Activated CD8-positive, alpha-beta T cell treated with anti-CD3 and anti-CD28 coated beads, Interleukin-2, amount 10 ng/mL, durations not matched to agents 7 days and 5 days (primary cell): ENCODE data around the gene WBP1L. TPM values are rescaled to one million over a fixed set of nuclear protein-coding genes. Genes with fewer than 3 reads are reported as not detected.

Experiments used
- ATAC-seq: fragments of 150-1000 bp; cut with Tn5 transposase; one replicate; pipeline ENCODE4 v1.10.0; 2021; ENCODE audit warnings: moderate library complexity
- CTCF ChIA-PET: fragments of 350-600 bp; sonication (Branson Sonifier 250); formaldehyde crosslinking; loops from one replicate; lab custom pipeline; 2021; ENCODE audit warnings: antibody characterized with exemption; lab: Charles Lee
- POLR2A ChIA-PET: fragments of 350-600 bp; sonication (Branson Sonifier 250); formaldehyde crosslinking; loops from one replicate; lab custom pipeline; 2021; ENCODE audit warnings: antibody characterized with exemption; lab: Charles Lee
- DNase-seq: peaks from one replicate; pipeline ENCODE4 v3.0.0-alpha.2; 2020
- H3K27ac Mint-ChIP-seq: one replicate; pipeline ENCODE4 v1.8.0; 2021; ENCODE audit warnings: mild to moderate bottlenecking, mixed read lengths
- H3K27me3 Mint-ChIP-seq: one replicate; pipeline ENCODE4 v1.8.0; 2021; ENCODE audit warnings: low read depth, mixed read lengths
- H3K36me3 Mint-ChIP-seq: one replicate; pipeline ENCODE4 v1.8.0; 2021; ENCODE audit warnings: low read depth, mixed read lengths
- H3K4me1 Mint-ChIP-seq: one replicate; pipeline ENCODE4 v1.8.0; 2021; ENCODE audit warnings: low read depth, mixed read lengths
- H3K4me3 Mint-ChIP-seq: one replicate; pipeline ENCODE4 v1.8.0; 2021; ENCODE audit warnings: mild to moderate bottlenecking, mixed read lengths
- H3K9me3 Mint-ChIP-seq: one replicate; pipeline ENCODE4 v1.8.0; 2022; ENCODE audit warnings: mixed read lengths; ENCODE audit not compliant: insufficient read depth
- total RNA-seq, 2 experiments: library from RNA; stranded (reverse); gene quantifications; one replicate each; pipeline ENCODE4 v1.2.3, GENCODE V29; 2021

The WBP1L gene
- total RNA-seq, 2 experiments from 2014 or later, result 25.7 to 25.9 TPM

- ATAC-seq (no peak), DNase-seq (no peak)
- peaks cover 23% of the 10 kb centered on the region for H3K4me1 Mint-ChIP-seq
- no peaks in the 10 kb centered on the region for H3K27me3 Mint-ChIP-seq
- ChIA-PET CTCF (no interaction called here), POLR2A (interaction anchor here (1.1 kb wide), 1 partner anchor 16 kb away, joined by 3 read pairs; the partner anchor contains the start of gene WBP1L)
- no peak overlapping the region for H3K4me3 Mint-ChIP-seq
- peaks cover 32% of the 10 kb centered on the region for H3K36me3 Mint-ChIP-seq
- H3K27ac Mint-ChIP-seq, result no peak overlapping the region
- no peaks in the 10 kb centered on the region for H3K9me3 Mint-ChIP-seq
These were observed 15.9 kb downstream of the WBP1L start for GRCh38 chr10:102759497-102760210.

- CTCF ChIA-PET, result no interaction called here
- no peak overlapping the region for H3K27ac Mint-ChIP-seq
- ATAC-seq, result no peak
These were observed 18.2 kb downstream of the WBP1L start for GRCh38 chr10:102761981-102762380.

GRCh38 chr10:102762401-102763015 is 18.8 kb downstream of the WBP1L start:
- Mint-ChIP-seq H3K36me3 (peaks cover 37% of the 10 kb centered on the region), H3K27ac (no peak overlapping the region), H3K4me3 (no peak overlapping the region), H3K9me3 (no peaks in the 10 kb centered on the region), H3K27me3 (no peaks in the 10 kb centered on the region), H3K4me1 (peaks cover 23% of the 10 kb centered on the region)
- ATAC-seq, result no peak
- no peak for DNase-seq
- POLR2A ChIA-PET, result no interaction called here
- CTCF ChIA-PET, result no interaction called here

More at GRCh38 chr10:102761981-102762380, 18.2 kb downstream of the WBP1L start:
- Mint-ChIP-seq H3K27me3 (no peaks in the 10 kb centered on the region), H3K4me1 (peaks cover 23% of the 10 kb centered on the region), H3K4me3 (no peak overlapping the region), H3K9me3 (no peaks in the 10 kb centered on the region), H3K36me3 (peaks cover 39% of the 10 kb centered on the region)
- POLR2A ChIA-PET, result interaction anchor here (0.6 kb wide), 1 partner anchor 16 kb away, joined by 3 read pairs; no protein-coding TSS in a partner anchor
- no peak for DNase-seq

- Mint-ChIP-seq H3K36me3 (peaks cover 37% of the 10 kb centered on the region), H3K9me3 (no peaks in the 10 kb centered on the region), H3K4me1 (peaks cover 26% of the 10 kb centered on the region), H3K27me3 (no peaks in the 10 kb centered on the region), H3K27ac (no peak overlapping the region), H3K4me3 (no peak overlapping the region)
- no peak for DNase-seq
- POLR2A ChIA-PET, result no interaction called here
- ATAC-seq, result no peak
- CTCF ChIA-PET, result interaction anchor here (1.0 to 1.4 kb wide), 2 partner anchors 9 to 138 kb away, joined by 4 to 5 read pairs; no protein-coding TSS in a partner anchor
These were observed 19.4 kb downstream of the WBP1L start for GRCh38 chr10:102763037-102763607.

GRCh38 chr10:102764470-102765161 is 20.9 kb downstream of the WBP1L start:
- DNase-seq (no peak), ATAC-seq (no peak)
- POLR2A ChIA-PET, result interaction anchor here (0.6 kb wide), 1 partner anchor 66 kb away, joined by 3 read pairs; no protein-coding TSS in a partner anchor
- H3K4me3 Mint-ChIP-seq, result no peak overlapping the region
- H3K4me1 Mint-ChIP-seq, result peaks cover 20% of the 10 kb centered on the region
- H3K36me3 Mint-ChIP-seq, result peaks cover 34% of the 10 kb centered on the region
- no peak overlapping the region for H3K27ac Mint-ChIP-seq
- H3K27me3 Mint-ChIP-seq, result no peaks in the 10 kb centered on the region
- CTCF ChIA-PET, result interaction anchor here (1.1 to 1.9 kb wide), 6 partner anchors 11 to 137 kb away, joined by 3 to 7 read pairs (median 4); no protein-coding TSS in a partner anchor
- H3K9me3 Mint-ChIP-seq, result no peaks in the 10 kb centered on the region

GRCh38 chr10:102765336-102765735 is 21.6 kb downstream of the WBP1L start:
- Mint-ChIP-seq H3K27ac (no peak overlapping the region), H3K27me3 (no peaks in the 10 kb centered on the region), H3K36me3 (peaks cover 30% of the 10 kb centered on the region), H3K9me3 (no peaks in the 10 kb centered on the region), H3K4me1 (peaks cover 27% of the 10 kb centered on the region), H3K4me3 (no peak overlapping the region)
- ATAC-seq (no peak), DNase-seq (no peak)
- POLR2A ChIA-PET, result no interaction called here
- CTCF ChIA-PET, result interaction anchor here (1.1 to 1.9 kb wide), 2 partner anchors 12 to 82 kb away, joined by 3 to 7 read pairs; no protein-coding TSS in a partner anchor

- Mint-ChIP-seq H3K4me1 (peaks cover 32% of the 10 kb centered on the region), H3K9me3 (no peaks in the 10 kb centered on the region), H3K27ac (no peak overlapping the region), H3K4me3 (no peak overlapping the region), H3K27me3 (no peaks in the 10 kb centered on the region), H3K36me3 (peaks cover 24% of the 10 kb centered on the region)
- no peak for ATAC-seq
- ChIA-PET CTCF (interaction anchor here (0.9 to 1.0 kb wide), 2 partner anchors 12 to 14 kb away, joined by 3 to 4 read pairs; no protein-coding TSS in a partner anchor), POLR2A (no interaction called here)
- no peak for DNase-seq
These were observed 23.8 kb downstream of the WBP1L start for GRCh38 chr10:102767428-102768160.

GRCh38 chr10:102769375-102770107 is 25.8 kb downstream of the WBP1L start:
- no peak overlapping the region for H3K4me3 Mint-ChIP-seq
- no peaks in the 10 kb centered on the region for H3K27me3 Mint-ChIP-seq
- POLR2A ChIA-PET, result no interaction called here
- no peaks in the 10 kb centered on the region for H3K9me3 Mint-ChIP-seq
- ATAC-seq (no peak), DNase-seq (no peak)
- peaks cover 50% of the 10 kb centered on the region for H3K4me1 Mint-ChIP-seq
- CTCF ChIA-PET, result interaction anchor here (0.9 kb wide), 1 partner anchor 16 kb away, joined by 3 read pairs; no protein-coding TSS in a partner anchor
- H3K36me3 Mint-ChIP-seq, result peaks cover 15% of the 10 kb centered on the region
- H3K27ac Mint-ChIP-seq, result no peak overlapping the region

- Mint-ChIP-seq H3K4me3 (no peak overlapping the region), H3K27me3 (no peaks in the 10 kb centered on the region), H3K36me3 (peaks cover 14% of the 10 kb centered on the region), H3K9me3 (no peaks in the 10 kb centered on the region), H3K4me1 (peaks cover 53% of the 10 kb centered on the region), H3K27ac (no peak overlapping the region)
- POLR2A ChIA-PET, result no interaction called here
- CTCF ChIA-PET, result interaction anchor here (0.9 kb wide), 1 partner anchor 16 kb away, joined by 3 read pairs; no protein-coding TSS in a partner anchor
- no peak for DNase-seq
- ATAC-seq, result no peak
These were observed 26.3 kb downstream of the WBP1L start for GRCh38 chr10:102770108-102770482.

GRCh38 chr10:102770792-102771191 is 27.0 kb downstream of the WBP1L start:
- Mint-ChIP-seq H3K4me1 (peaks cover 59% of the 10 kb centered on the region), H3K4me3 (no peak overlapping the region), H3K27me3 (no peaks in the 10 kb centered on the region), H3K27ac (no peak overlapping the region), H3K36me3 (peaks cover 7% of the 10 kb centered on the region), H3K9me3 (no peaks in the 10 kb centered on the region)
- ChIA-PET CTCF (interaction anchor here (1.1 kb wide), 1 partner anchor 17 kb away, joined by 3 read pairs; no protein-coding TSS in a partner anchor), POLR2A (no interaction called here)
- ATAC-seq, result no peak
- DNase-seq, result no peak
